Omental fat pad (tissue), 4 donors: ENCODE data around the gene ZNF787. TPM values are rescaled to one million over a fixed set of nuclear protein-coding genes. Genes with fewer than 3 reads are reported as not detected.

Source experiments
- ATAC-seq: fragments of 150-250 bp; one replicate; pipeline ENCODE4 v1.9.1; 2016; ENCODE audit warnings: mild to moderate bottlenecking, moderate library complexity; ENCODE audit not compliant: low FRiP score
- DNase-seq: peaks from one replicate; pipeline ENCODE4 v3.0.0-alpha.2; 2019; ENCODE audit warnings: low spot score
- total RNA-seq, 4 donors: library from RNA; depleted of rRNA; stranded (reverse); fragments of >200 nt; gene quantifications; one replicate each; pipeline ENCODE4 v1.1.0, GENCODE V29; 2016
- TF ChIP-seq, protein P1 (sequence below), 3 donors: fragments of 450-650 bp; IDR thresholded peaks; one replicate each; pipeline ENCODE4 v1.5.1; 2016 to 2017; ENCODE audit warnings: antibody characterized with exemption in 3 of 3, mild to moderate bottlenecking in 3 of 3, moderate library complexity in 2 of 3

ZNF787 gene
- total RNA-seq, 4 donors from 2014 or later, result 10.9 to 18.6 (median 12.0) TPM

DNA sequence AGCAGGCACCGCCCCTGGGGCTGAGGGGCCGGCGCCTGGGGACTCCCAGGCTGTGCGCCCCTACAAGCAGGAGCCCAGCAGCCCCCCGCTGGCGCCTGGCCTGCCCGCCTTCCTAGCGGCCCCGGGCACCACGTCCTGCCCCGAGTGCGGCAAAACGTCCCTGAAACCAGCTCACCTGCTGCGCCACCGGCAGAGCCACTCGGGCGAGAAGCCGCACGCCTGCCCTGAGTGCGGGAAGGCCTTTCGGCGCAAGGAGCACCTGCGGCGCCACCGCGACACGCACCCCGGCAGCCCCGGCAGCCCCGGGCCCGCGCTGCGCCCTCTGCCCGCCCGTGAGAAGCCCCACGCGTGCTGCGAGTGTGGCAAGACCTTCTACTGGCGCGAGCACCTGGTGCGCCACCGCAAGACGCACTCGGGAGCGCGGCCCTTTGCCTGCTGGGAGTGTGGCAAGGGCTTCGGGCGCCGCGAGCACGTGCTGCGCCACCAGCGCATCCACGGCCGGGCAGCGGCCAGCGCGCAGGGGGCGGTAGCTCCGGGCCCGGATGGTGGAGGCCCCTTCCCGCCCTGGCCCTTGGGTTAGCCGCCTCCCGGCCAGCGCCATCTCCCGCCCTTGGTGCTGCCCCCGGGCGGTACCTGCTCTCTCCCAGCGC is 38.7 kb upstream of the ZNF787 start:
- TF ChIP-seq, protein P1, sequence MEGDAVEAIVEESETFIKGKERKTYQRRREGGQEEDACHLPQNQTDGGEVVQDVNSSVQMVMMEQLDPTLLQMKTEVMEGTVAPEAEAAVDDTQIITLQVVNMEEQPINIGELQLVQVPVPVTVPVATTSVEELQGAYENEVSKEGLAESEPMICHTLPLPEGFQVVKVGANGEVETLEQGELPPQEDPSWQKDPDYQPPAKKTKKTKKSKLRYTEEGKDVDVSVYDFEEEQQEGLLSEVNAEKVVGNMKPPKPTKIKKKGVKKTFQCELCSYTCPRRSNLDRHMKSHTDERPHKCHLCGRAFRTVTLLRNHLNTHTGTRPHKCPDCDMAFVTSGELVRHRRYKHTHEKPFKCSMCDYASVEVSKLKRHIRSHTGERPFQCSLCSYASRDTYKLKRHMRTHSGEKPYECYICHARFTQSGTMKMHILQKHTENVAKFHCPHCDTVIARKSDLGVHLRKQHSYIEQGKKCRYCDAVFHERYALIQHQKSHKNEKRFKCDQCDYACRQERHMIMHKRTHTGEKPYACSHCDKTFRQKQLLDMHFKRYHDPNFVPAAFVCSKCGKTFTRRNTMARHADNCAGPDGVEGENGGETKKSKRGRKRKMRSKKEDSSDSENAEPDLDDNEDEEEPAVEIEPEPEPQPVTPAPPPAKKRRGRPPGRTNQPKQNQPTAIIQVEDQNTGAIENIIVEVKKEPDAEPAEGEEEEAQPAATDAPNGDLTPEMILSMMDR (IDR thresholded peaks at IDR 0.05), result no peak
- no peak for ATAC-seq
- DNase-seq, result no peak

GRCh38 chr19:56159009-56159559 is 38.0 kb upstream of the ZNF787 start:
- DNase-seq, result no peak
- no peak for ATAC-seq
- TF ChIP-seq, protein P1 (IDR thresholded peaks at IDR 0.05), result no peak

GRCh38 chr19:56158170-56158757 is 37.2 kb upstream of the ZNF787 start:
- ATAC-seq (no peak), DNase-seq (no peak)
- TF ChIP-seq, protein P1 (IDR thresholded peaks at IDR 0.05), result no peak

DNA sequence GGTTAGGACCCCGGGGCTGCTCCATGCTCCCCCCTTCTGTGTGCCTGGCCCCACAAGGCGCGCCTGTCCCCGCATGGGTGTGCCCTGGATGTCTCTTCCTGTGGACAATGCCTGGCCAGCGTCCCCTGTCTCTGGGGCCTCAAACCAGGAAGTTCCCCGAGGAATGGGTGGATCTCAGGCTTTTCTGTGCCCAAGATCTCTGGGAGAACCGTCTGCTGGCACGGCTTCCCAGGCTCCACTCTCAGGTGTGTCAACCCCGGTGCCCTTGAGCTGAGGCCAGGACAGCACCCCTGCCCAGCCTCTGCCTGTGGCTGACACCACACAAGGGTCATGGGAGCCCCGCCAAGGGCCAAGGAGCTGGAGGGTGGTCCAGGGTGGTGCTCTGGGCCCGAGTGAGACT is 35.7 kb upstream of the ZNF787 start:
- DNase-seq (no peak), ATAC-seq (no peak)
- TF ChIP-seq, protein P1 (IDR thresholded peaks at IDR 0.05), result no peak

- DNase-seq (no peak), ATAC-seq (no peak)
- TF ChIP-seq, protein P1 (IDR thresholded peaks at IDR 0.05), result no peak
Observed at GRCh38 chr19:56155124-56155687, 34.1 kb upstream of the ZNF787 start.

GRCh38 chr19:56153507-56153906 is 32.4 kb upstream of the ZNF787 start:
- TF ChIP-seq, protein P1 (IDR thresholded peaks at IDR 0.05), result no peak
- no peak for ATAC-seq

More at GRCh38 chr19:56153507-56153906, 32.4 kb upstream of the ZNF787 start:
- no peak for DNase-seq
